ENCODE measurements around the gene IGFALS.

The IGFALS gene

GRCh38 chr16:1761751-1762150, 31.8 kb downstream of the IGFALS start:
- no peak overlapping the region for H3K27ac ChIP-seq
- H3K36me3 ChIP-seq: peaks cover 97% of the 10 kb centered on the region
- no peak for TF ChIP-seq CTCF (IDR thresholded peaks at IDR 0.05)
- no peak overlapping the region for H3K4me3 ChIP-seq (ENCODE audit: low read depth in 1 of 2, low read length in 1 of 2)
- H3K27me3 ChIP-seq: no peaks in the 10 kb centered on the region
- no peaks in the 10 kb centered on the region for H3K9me3 ChIP-seq
- H3K4me1 ChIP-seq (ENCODE audit: control insufficient read depth in 1 of 2, insufficient read depth in 1 of 2, low read depth in 1 of 2, low read length in 1 of 2): no peaks in the 10 kb centered on the region

GRCh38 chr16:1760911-1761310, 32.6 kb downstream of the IGFALS start:
- no peak for TF ChIP-seq CTCF (IDR thresholded peaks at IDR 0.05)
- Histone ChIP-seq H3K27me3 (no peaks in the 10 kb centered on the region), H3K4me1 (ENCODE audit: control insufficient read depth in 1 of 2, insufficient read depth in 1 of 2, low read depth in 1 of 2, low read length in 1 of 2) (no peaks in the 10 kb centered on the region), H3K4me3 (ENCODE audit: low read depth in 1 of 2, low read length in 1 of 2) (no peak overlapping the region), H3K36me3 (peaks cover 94% of the 10 kb centered on the region), H3K9me3 (no peaks in the 10 kb centered on the region), H3K27ac (no peak overlapping the region)

- Histone ChIP-seq H3K4me1 (ENCODE audit: control insufficient read depth in 1 of 2, insufficient read depth in 1 of 2, low read depth in 1 of 2, low read length in 1 of 2) (no peaks in the 10 kb centered on the region), H3K9me3 (no peaks in the 10 kb centered on the region), H3K27ac (no peak overlapping the region), H3K36me3 (peaks cover 80% of the 10 kb centered on the region), H3K27me3 (no peaks in the 10 kb centered on the region), H3K4me3 (ENCODE audit: low read depth in 1 of 2, low read length in 1 of 2) (no peak overlapping the region)
- no peak for TF ChIP-seq CTCF (IDR thresholded peaks at IDR 0.05)
Measured at GRCh38 chr16:1759511-1759910, 34.0 kb downstream of the IGFALS start.

GRCh38 chr16:1758923-1759322, 34.6 kb downstream of the IGFALS start:
- no peak for TF ChIP-seq CTCF (IDR thresholded peaks at IDR 0.05)
- Histone ChIP-seq H3K4me3 (ENCODE audit: low read depth in 1 of 2, low read length in 1 of 2) (no peak overlapping the region), H3K9me3 (no peaks in the 10 kb centered on the region), H3K27ac (no peak overlapping the region), H3K4me1 (ENCODE audit: control insufficient read depth in 1 of 2, insufficient read depth in 1 of 2, low read depth in 1 of 2, low read length in 1 of 2) (no peaks in the 10 kb centered on the region), H3K27me3 (no peaks in the 10 kb centered on the region), H3K36me3 (peaks cover 78% of the 10 kb centered on the region)

GRCh38 chr16:1757714-1758461, 35.6 kb downstream of the IGFALS start:
- no peaks in the 10 kb centered on the region for H3K9me3 ChIP-seq
- H3K27me3 ChIP-seq: no peaks in the 10 kb centered on the region
- TF ChIP-seq CTCF (IDR thresholded peaks at IDR 0.05): no peak
- H3K4me1 ChIP-seq (ENCODE audit: control insufficient read depth in 1 of 2, insufficient read depth in 1 of 2, low read depth in 1 of 2, low read length in 1 of 2): no peaks in the 10 kb centered on the region
- no peak overlapping the region for H3K27ac ChIP-seq
- no peak overlapping the region for H3K4me3 ChIP-seq (ENCODE audit: low read depth in 1 of 2, low read length in 1 of 2)
- H3K36me3 ChIP-seq: peaks cover 73% of the 10 kb centered on the region

Measured in neutrophil (primary cell).